ENCODE measurements around the gene ENPEP. TPM values are rescaled to one million over a fixed set of nuclear protein-coding genes. Genes with fewer than 3 reads are reported as not detected.

The ENPEP gene
- total RNA-seq, 3 donors from 2014 or later = 5.0 to 10.2 (median 9.8) TPM

GRCh38 chr4:110512901-110513300, 36.9 kb downstream of the ENPEP start:
- H3K36me3 ChIP-seq = no peaks in the 10 kb centered on the region
- H3K27me3 ChIP-seq = no peaks in the 10 kb centered on the region
- H3K4me3 ChIP-seq = no peak overlapping the region
- H3K27ac ChIP-seq = no peak overlapping the region
- no peak for TF ChIP-seq POLR2A (IDR thresholded peaks at IDR 0.05)
- TF ChIP-seq POLR2AphosphoS5 (IDR thresholded peaks at IDR 0.05) = no peak
- TF ChIP-seq CTCF (IDR thresholded peaks at IDR 0.05) = no peak
- no peaks in the 10 kb centered on the region for H3K4me1 ChIP-seq
- intact Hi-C loops (cut with DNase I; ENCODE audit: low total_unique reads) = loop anchor here (5.0 to 10.0 kb wide), 2 partner anchors 308 to 536 kb away; no protein-coding TSS in a partner anchor
- H3K9me3 ChIP-seq = no peaks in the 10 kb centered on the region
- no peak for DNase-seq (ENCODE audit: low spot score in 2 of 2)

- Histone ChIP-seq H3K27me3 (no peaks in the 10 kb centered on the region), H3K36me3 (no peaks in the 10 kb centered on the region), H3K4me3 (no peak overlapping the region), H3K9me3 (no peaks in the 10 kb centered on the region), H3K27ac (no peak overlapping the region), H3K4me1 (no peaks in the 10 kb centered on the region)
- no peak for TF ChIP-seq POLR2AphosphoS5 (IDR thresholded peaks at IDR 0.05)
- TF ChIP-seq CTCF (IDR thresholded peaks at IDR 0.05) = peak; percentile 45 to 53 (median 48)
- no peak for DNase-seq (ENCODE audit: low spot score in 2 of 2)
- intact Hi-C loops (cut with DNase I; ENCODE audit: low total_unique reads) = loop anchor here (5.0 to 10.0 kb wide), 2 partner anchors 310 to 538 kb away; no protein-coding TSS in a partner anchor
Observed at GRCh38 chr4:110514889-110515479, 39.0 kb downstream of the ENPEP start.

GRCh38 chr4:110515676-110516075, 39.7 kb downstream of the ENPEP start:
- intact Hi-C loops (cut with DNase I; ENCODE audit: low total_unique reads) = loop anchor here (10.0 kb wide), 1 partner anchor 311 kb away; no protein-coding TSS in a partner anchor
- Histone ChIP-seq H3K4me1 (no peaks in the 10 kb centered on the region), H3K36me3 (no peaks in the 10 kb centered on the region), H3K27me3 (no peaks in the 10 kb centered on the region), H3K4me3 (peak overlapping the region; percentile 36 to 69 (median 59)), H3K9me3 (no peaks in the 10 kb centered on the region), H3K27ac (peak overlapping the region; percentile 60 to 75)
- no peak for DNase-seq (ENCODE audit: low spot score in 2 of 2)
- TF ChIP-seq POLR2A (IDR thresholded peaks at IDR 0.05) (no peak), CTCF (IDR thresholded peaks at IDR 0.05) (no peak), POLR2AphosphoS5 (IDR thresholded peaks at IDR 0.05) (no peak)

GRCh38 chr4:110516106-110516922, 40.4 kb downstream of the ENPEP start:
- Histone ChIP-seq H3K4me3 (peak overlapping the region; percentile 36 to 69 (median 59)), H3K9me3 (no peaks in the 10 kb centered on the region), H3K36me3 (no peaks in the 10 kb centered on the region), H3K27me3 (no peaks in the 10 kb centered on the region), H3K27ac (peak overlapping the region; percentile 60 to 75), H3K4me1 (no peaks in the 10 kb centered on the region)
- TF ChIP-seq POLR2AphosphoS5 (IDR thresholded peaks at IDR 0.05) (peak in 1 of 3 donors; percentile 9), CTCF (IDR thresholded peaks at IDR 0.05) (peak; percentile 69 to 82 (median 76)), POLR2A (IDR thresholded peaks at IDR 0.05) (no peak)
- DNase-seq (ENCODE audit: low spot score in 2 of 2) = peak; percentile 73 to 79
- intact Hi-C loops (cut with DNase I; ENCODE audit: low total_unique reads) = loop anchor here (10.0 kb wide), 1 partner anchor 312 kb away; no protein-coding TSS in a partner anchor
